Measurements from ENCODE around the gene RNF213. TPM values are rescaled to one million over a fixed set of nuclear protein-coding genes. Genes with fewer than 3 reads are reported as not detected.
A peak's percentile ranks its signal among the peaks of the same experiment; 100 is the strongest.

Gene RNF213
- total and polyA plus RNA-seq, 4 donors = 18.2 to 104 (median 33.5) TPM

DNA sequence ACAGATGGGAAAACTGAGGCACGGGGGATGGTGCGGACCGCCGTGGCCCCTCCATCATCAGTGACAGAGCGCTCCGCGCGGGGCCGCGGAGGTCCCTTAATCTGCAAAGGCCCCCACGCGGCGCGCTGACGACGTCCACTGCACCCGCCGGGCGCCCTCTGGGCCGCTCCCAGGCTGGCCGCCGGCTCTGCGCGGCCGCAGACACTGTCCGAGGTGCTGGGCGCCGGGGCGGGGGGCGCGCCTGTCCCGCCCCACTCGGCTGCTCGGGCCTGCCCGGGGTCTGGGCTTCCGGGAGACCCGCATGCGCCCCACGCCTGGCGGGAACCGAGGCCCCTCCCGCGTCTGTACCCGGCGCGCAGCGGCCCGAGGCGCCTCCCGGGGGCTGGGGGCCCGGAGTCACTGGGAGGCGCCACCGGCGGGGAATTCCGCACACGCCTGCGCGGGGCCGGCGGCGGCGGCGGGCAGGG lies 550 bp upstream of the RNF213 start:
- peak; percentile 62 for DNase-seq (ENCODE audit: low spot score)
- H3K4me1 ChIP-seq (ENCODE audit: control insufficient read depth in 4 of 4, insufficient read depth in 4 of 4, low read length in 3 of 4) = peaks cover 14 to 40% (median 33%) of the 10 kb centered on the region in 4 donors

GRCh38 chr17:80261159-80261894 lies 675 bp downstream of the RNF213 start:
- Histone ChIP-seq H3K9me3 (ENCODE audit: control insufficient read depth in 4 of 4, low read length in 3 of 4) (no peaks in the 10 kb centered on the region), H3K4me3 (ENCODE audit: low read depth in 1 of 3, low read length in 3 of 3) (peak overlapping the region; percentile 78 to 97 (median 92)), H3K27me3 (ENCODE audit: control insufficient read depth in 4 of 4, insufficient read depth in 4 of 4, low read length in 3 of 4) (no peaks in the 10 kb centered on the region), H3K9ac (ENCODE audit: low read depth in 1 of 2, low read length in 2 of 2) (peak overlapping the region; percentile 69 to 94), H3K4me1 (ENCODE audit: control insufficient read depth in 4 of 4, insufficient read depth in 4 of 4, low read length in 3 of 4) (peaks cover 14 to 40% (median 33%) of the 10 kb centered on the region in 4 donors), H3K27ac (ENCODE audit: low read depth in 1 of 2, low read length in 2 of 2) (peak overlapping the region; percentile 99 to 100), H3K36me3 (ENCODE audit: control insufficient read depth in 4 of 4, insufficient read depth in 3 of 4, low read depth in 1 of 4, low read length in 3 of 4) (peaks cover 0 to 2% (median 0%) of the 10 kb centered on the region in 4 donors)
- TF ChIP-seq HNF4G (IDR thresholded peaks at IDR 0.05) (no peak), SP1 (IDR thresholded peaks at IDR 0.05) (peak; percentile 37), FOXA1 (IDR thresholded peaks at IDR 0.05) (peak; percentile 76), RAD21 (IDR thresholded peaks at IDR 0.05) (no peak), ZBTB33 (IDR thresholded peaks at IDR 0.05) (no peak), RXRA (IDR thresholded peaks at IDR 0.05) (no peak), FOXA2 (IDR thresholded peaks at IDR 0.05) (peak; percentile 87), YY1 (IDR thresholded peaks at IDR 0.05) (peak; percentile 82), EGR1 (IDR thresholded peaks at IDR 0.05; ENCODE audit: low read depth in 2 of 2) (no peak)
- TF ChIP-seq, protein P1, sequence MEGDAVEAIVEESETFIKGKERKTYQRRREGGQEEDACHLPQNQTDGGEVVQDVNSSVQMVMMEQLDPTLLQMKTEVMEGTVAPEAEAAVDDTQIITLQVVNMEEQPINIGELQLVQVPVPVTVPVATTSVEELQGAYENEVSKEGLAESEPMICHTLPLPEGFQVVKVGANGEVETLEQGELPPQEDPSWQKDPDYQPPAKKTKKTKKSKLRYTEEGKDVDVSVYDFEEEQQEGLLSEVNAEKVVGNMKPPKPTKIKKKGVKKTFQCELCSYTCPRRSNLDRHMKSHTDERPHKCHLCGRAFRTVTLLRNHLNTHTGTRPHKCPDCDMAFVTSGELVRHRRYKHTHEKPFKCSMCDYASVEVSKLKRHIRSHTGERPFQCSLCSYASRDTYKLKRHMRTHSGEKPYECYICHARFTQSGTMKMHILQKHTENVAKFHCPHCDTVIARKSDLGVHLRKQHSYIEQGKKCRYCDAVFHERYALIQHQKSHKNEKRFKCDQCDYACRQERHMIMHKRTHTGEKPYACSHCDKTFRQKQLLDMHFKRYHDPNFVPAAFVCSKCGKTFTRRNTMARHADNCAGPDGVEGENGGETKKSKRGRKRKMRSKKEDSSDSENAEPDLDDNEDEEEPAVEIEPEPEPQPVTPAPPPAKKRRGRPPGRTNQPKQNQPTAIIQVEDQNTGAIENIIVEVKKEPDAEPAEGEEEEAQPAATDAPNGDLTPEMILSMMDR (IDR thresholded peaks at IDR 0.05; ENCODE audit: low read depth, low read length, missing input control) = no peak
- TF ChIP-seq, protein P2, sequence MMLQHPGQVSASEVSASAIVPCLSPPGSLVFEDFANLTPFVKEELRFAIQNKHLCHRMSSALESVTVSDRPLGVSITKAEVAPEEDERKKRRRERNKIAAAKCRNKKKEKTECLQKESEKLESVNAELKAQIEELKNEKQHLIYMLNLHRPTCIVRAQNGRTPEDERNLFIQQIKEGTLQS (IDR thresholded peaks at IDR 0.05) = no peak
- peak; percentile 53 for DNase-seq (ENCODE audit: low spot score)
- WGBS = 6% methylated on average over 45 of the region's 45 CpGs

More for the DNA sequence above, 550 bp upstream of the RNF213 start:
- Histone ChIP-seq H3K4me3 (ENCODE audit: low read depth in 1 of 3, low read length in 3 of 3) (peak overlapping the region in 2 of 3 donors; percentile 59 to 97), H3K9me3 (ENCODE audit: control insufficient read depth in 4 of 4, low read length in 3 of 4) (no peaks in the 10 kb centered on the region), H3K36me3 (ENCODE audit: control insufficient read depth in 4 of 4, insufficient read depth in 3 of 4, low read depth in 1 of 4, low read length in 3 of 4) (no peaks in the 10 kb centered on the region), H3K27ac (ENCODE audit: low read depth in 1 of 2, low read length in 2 of 2) (peak overlapping the region; percentile 78 to 84), H3K9ac (ENCODE audit: low read depth in 1 of 2, low read length in 2 of 2) (peak overlapping the region; percentile 7 to 54), H3K27me3 (ENCODE audit: control insufficient read depth in 4 of 4, insufficient read depth in 4 of 4, low read length in 3 of 4) (no peaks in the 10 kb centered on the region)
- WGBS = 1% methylated on average over 63 of the region's 63 CpGs
- peak; percentile 77 for TF ChIP-seq REST (IDR thresholded peaks at IDR 0.05)
- TF ChIP-seq, protein P3, sequence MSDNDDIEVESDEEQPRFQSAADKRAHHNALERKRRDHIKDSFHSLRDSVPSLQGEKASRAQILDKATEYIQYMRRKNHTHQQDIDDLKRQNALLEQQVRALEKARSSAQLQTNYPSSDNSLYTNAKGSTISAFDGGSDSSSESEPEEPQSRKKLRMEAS (IDR thresholded peaks at IDR 0.05) = no peak
- TF ChIP-seq, protein P2 (IDR thresholded peaks at IDR 0.05) = no peak
- TF ChIP-seq EGR1 (IDR thresholded peaks at IDR 0.05; ENCODE audit: low read depth in 2 of 2) = no peak
- no peak for TF ChIP-seq FOXA1 (IDR thresholded peaks at IDR 0.05)
- no peak for TF ChIP-seq RAD21 (IDR thresholded peaks at IDR 0.05)
- no peak for TF ChIP-seq SP1 (IDR thresholded peaks at IDR 0.05)
- TF ChIP-seq HNF4A (conservative IDR thresholded peaks at IDR 0.05) = no peak

Data from liver (tissue), 9 donors.